ENCODE results near the gene CELF5.
A peak's percentile ranks its signal among the peaks of the same experiment; 100 is the strongest.
"Not testable (repeated sequence)": the region's sequence is repeated elsewhere in the genome, so short reads cannot be mapped to it uniquely, and the experiment has no call there.

CELF5 gene

GRCh38 chr19:3275583-3276340 is 51.3 kb downstream of the CELF5 start:
- ATAC-seq = peak; percentile 80

DNA sequence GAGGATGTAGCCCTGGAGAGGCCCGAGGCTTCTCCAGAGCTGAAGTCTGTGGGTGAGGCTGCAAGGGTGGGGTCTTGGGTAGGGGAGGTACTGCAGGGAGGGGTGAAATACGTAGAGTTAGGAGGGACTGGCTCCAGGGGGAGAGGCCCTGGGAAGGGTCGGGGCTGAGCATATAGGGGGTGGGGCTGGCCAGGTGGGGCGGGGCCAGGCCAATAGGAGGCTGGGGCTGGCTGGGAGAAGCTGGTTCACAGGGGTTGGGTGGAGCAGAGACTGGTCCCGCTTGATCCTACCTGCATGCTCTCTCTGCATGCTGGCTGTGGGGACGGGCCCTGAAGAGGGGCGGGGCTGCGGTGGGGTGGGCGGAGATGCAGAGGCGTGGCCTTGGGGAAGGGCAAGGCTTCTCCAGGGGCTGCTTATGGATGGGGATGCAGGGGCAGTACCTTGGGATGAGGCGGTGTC is 51.9 kb downstream of the CELF5 start:
- ATAC-seq = peak; percentile 9 to 17

DNA sequence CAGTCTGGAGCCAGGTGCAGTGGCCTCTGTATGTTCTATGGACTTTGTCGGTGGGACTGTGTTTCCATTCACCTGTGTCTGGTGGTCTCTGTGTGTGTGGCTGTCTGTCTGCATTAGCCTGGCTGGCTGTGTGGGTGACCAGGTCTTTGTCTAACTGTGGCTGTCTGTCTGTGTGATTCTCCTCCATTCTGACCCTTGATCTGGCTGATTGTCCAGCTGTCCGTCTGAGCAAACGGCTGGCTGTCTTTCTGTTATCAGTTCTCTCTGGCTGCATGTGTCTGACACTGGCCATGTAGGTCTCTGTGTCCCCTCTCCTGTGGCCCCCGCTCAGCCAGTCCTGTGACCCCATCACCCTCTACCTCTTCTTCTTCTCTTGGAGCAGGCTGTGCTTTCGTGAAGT is 53.2 kb downstream of the CELF5 start:
- no peak for ATAC-seq

DNA sequence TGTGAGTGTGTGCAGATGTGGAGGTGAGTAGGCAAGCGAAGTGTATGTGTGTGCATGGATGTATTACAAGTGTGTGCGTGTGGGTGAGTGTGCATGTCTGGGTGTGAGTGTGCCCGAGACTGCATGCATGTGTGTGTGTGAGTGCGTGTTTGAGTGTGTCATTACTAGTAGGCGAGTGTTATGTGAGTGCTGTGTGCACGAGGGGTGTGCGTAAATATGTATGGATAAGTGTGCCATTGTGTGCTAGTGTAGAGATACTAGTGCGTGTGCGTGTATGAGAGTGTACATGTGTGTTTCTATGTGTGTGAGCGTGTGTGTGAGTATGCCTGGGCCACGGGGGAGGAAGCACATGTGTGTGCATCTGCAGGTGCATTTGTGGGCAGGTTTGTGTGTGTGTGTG is 53.8 kb downstream of the CELF5 start:
- no peak for ATAC-seq

DNA sequence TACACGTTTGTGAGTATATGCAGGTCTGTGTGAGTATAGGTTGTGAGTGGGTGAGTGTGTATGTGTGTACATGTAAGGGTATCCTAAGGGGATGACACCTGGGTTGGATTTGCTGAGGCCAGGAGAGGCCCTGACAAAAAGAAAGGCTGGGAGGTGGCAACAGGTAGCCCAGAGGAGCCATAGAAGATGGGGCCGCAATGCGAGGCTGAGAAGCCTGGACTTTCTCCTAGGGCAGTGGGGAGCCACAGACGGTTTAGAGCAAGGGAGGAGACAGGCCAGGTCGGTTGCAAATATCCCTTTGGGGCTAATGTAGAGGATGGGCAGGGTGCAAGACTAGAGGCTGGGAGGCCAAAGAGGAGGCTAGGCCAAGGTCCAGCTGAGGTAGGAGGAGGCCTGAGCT is 54.3 kb downstream of the CELF5 start:
- no peak for ATAC-seq

DNA sequence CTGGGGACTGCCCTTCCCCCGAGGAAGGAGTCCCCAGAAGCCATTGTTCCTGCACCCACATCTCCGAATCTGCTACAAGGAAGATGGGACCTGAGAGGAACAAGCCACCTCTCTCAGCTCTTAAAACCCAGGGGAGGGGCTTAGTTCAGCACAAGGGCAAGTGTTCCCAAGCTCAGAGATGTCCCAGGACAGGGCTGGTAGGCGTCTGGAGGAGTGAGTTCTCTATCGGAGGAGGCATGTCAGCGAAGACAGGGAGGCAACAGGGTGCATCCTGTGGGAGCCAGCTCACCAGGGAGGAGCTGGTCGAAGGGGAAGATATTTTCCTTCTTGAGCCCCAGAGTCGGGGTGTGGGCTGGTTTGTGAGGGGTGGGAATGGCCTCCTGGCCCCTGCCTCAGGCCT is 54.8 kb downstream of the CELF5 start:
- no peak for ATAC-seq

GRCh38 chr19:3281026-3281425 is 56.6 kb downstream of the CELF5 start:
- ATAC-seq = no peak

DNA sequence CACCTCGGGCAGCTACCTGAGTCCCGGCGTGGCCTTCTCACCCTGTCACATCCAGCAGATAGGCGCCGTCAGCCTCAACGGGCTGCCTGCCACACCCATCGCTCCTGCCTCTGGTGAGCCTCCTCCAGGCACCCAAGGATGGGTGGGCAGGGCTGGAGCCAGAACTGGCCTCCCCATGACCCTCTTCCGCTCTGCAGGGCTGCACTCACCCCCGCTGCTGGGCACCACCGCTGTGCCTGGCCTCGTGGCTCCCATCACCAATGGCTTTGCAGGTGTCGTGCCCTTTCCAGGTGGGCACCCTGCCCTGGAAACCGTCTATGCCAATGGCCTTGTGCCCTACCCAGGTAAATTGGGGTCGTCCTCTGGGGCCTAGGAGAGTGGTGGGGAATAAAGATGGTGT is 57.7 kb downstream of the CELF5 start:
- no peak for ATAC-seq

GRCh38 chr19:3282564-3282963 is 58.1 kb downstream of the CELF5 start:
- ATAC-seq = no peak

GRCh38 chr19:3283246-3283751 is 58.8 kb downstream of the CELF5 start:
- ATAC-seq = no peak

DNA sequence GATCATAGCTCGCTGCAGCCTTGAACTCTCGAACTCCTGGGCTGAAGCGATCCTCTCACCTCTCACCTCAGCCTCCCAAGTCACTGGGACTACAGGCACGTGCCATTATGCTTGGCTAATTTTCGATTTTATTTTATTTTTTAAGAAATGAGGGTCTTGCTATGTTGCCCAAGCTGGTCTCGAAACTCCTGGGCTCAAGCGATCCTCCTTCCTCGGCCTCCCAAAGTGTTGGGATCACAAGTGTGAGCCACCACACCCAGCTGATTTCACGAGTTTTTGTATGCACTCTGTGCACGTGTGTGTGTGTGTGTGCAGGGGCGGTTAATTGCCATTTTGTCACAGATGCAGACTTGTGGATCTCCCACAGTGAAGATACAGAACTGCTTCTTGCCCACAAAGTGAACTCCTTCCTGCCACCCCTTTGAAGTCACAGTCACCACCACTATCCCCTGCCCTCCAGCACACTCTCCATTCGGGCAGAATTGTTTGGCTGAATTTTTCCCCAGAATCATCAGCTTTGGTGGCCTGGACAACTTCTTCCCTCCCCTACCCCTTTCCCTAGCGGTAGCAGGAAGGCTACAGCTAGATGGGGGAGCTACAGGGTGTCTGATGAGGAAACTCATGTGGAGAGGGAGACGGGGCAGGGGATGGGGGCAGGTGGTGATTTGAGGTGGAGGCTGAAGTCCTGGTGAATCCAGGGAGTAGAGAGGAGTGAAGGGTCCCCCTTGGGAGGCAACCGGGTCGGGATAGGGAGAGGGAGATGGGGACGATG is 59.6 kb downstream of the CELF5 start:
- ATAC-seq = no peak

DNA sequence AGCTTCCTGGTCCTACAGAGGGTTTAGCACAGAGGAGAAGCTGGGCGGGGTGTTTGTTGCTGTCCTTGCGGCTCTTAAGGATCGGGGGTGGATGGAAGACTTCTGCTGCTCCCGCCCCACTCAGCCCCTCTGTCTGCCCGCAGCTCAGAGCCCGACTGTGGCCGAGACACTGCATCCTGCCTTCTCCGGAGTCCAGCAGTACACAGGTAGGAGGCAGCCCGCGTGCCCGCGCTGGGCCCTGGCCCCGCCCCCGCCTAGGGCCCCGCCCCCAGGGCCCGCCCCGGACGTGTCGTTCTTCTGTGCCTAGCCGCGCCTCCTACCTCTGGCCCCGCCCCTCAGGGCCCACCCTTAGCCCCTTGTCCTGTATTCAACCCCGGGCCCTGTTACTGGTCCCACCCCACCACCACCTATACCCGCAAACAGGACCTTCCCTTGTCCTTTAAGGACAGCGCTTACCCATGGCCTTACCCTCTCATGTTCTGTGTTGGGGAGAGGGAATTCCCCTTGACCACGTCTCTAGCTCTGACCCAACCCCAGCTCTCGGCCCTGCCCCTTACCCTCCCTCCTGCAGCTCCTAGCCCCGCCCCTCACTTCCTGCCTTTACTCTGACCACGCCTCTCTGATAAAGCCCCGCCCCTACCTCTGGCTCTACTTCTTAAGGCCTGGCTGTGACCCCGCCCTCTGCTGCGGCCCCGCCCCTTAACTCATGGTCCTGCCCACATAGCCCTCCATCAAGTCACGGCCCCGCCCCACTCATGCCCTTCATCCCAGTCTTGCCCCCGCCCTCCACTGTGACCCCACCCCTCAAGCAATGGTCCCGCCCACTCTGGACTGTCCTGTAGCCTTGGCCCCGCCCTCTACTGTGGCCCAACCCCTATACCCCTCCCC is 60.5 kb downstream of the CELF5 start:
- ATAC-seq = peak; percentile 79

GRCh38 chr19:3285647-3286176 is 61.3 kb downstream of the CELF5 start:
- no peak for ATAC-seq

DNA sequence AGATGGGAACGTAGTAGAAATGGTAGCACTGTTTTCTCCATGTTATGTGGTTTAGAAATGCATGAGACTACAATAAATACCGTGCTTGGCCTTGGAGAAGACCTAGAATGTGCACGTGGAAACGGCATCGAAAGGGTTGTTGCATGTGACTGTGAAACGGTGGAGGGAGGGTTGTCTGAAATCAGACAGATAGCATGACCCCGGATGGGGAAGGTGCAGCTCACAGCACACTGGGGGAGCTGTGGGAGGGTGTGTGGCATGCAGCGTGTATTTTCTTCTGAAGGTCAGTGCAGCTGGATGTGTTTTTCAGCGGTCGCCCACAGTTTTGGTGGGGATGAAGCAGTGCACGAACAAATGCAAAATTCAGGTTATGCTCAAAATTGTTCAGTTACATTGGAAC is 63.4 kb downstream of the CELF5 start:
- no peak for ATAC-seq

GRCh38 chr19:3288437-3288836 is 64.0 kb downstream of the CELF5 start:
- ATAC-seq = not testable (repeated sequence)

DNA sequence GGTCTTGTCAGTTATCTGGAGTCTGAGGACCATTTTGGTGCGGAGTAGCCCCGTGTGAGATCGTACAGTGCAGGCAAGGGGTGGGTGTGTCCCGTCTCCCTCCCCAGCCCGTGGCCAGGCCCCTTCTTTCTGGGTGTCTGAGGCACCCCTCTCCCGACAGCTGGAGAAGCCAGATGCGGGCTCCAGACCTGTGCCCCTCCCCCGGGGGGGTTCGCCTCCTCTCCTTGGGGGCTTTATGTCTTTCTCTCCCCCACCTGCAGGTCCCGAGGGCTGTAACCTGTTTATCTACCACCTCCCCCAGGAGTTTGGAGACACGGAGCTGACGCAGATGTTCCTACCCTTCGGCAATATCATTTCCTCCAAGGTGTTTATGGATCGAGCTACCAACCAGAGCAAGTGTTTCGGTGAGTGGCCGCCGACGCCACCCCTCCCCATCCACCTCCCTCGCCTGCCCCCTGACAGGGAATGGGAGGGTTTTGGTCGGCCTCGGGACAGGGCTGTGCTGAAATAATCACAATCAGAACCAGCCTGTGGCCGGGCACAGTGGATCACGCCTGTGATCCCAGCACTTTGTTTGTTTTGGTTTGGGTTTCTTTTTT is 65.6 kb downstream of the CELF5 start:
- no peak for ATAC-seq

DNA sequence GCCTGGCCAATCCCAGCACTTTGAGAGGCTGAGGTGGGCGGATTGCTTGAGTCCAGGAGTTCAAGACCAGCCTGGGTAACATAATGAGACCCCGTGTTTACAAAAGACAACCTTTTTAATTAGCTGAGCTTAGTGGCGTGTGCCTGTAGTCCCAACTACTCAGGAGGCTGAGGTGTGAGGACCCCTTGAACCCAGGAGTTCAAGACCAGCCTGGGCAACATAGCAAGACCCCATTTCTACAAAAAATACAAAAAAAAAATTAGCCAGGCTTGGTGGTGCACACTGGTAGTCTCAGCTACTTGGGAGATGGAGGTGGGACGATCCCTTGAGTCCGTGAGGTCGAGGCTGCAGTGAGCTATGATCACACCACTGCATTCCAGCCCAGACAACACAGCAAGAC is 66.4 kb downstream of the CELF5 start:
- not testable (repeated sequence) for ATAC-seq

DNA sequence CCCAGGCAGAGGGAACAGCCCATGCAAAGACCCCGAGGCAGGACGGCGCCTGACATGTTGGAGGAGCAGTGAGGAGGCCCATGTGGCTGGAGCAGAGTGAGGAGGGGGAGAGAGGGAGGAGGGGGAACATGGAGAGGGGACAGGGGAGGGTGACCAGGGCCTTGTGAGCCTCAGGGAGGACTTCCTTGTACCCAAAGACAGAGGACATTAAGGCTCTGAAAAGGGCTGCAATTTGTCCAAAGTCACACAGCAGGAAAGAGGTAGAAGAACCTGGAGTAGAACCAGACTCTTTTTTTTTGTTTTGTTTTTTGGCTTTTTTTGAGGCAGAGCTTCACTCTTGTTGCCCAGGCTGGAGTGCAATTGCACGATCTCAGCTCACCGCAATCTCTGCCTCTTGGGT is 67.2 kb downstream of the CELF5 start:
- ATAC-seq = no peak

DNA sequence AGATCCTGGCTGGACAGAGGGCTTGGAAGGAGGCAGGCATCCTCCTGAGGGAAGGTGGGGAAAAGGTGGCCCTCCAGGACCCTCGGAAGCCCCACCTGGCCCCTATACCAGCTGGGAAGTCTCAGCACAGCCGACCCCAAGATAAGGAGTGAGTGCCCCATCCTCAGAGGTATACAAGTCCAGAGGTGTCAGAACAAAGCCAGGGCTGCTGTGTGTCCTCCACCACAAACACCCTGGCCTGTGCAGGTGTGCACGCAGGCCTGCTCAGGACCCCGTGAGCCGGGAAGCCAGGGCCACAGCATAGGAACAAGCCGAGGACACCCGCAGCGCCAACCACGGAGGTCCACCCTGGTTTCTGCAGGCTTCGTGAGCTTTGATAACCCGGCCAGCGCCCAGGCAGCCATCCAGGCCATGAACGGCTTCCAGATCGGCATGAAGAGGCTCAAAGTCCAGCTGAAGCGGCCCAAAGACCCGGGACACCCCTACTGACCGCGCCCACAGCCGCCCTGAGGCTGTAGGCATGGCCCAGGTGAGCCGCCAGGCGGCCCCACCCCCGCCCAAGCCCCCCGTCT is 68.6 kb downstream of the CELF5 start:
- no peak for ATAC-seq

DNA sequence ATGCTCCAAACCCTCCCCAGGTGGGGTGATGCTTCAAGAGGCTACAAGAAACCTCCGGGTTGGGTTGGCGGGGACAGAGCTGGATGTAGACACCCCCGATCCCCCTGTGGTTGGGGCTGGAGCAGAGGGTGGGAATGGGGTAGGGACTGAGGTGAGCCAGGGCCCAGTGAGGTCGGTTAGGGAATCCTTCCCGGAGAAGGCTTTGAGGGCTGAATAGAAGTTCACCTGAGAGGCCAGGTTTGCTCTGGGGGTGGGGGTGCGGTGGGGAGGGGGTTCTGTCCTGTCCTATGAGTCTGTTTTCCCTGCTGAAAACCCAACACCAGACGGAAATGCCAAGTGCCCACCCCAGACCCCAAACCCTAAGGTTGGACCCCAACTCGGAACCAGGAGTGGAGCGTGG is 69.1 kb downstream of the CELF5 start:
- no peak for ATAC-seq

DNA sequence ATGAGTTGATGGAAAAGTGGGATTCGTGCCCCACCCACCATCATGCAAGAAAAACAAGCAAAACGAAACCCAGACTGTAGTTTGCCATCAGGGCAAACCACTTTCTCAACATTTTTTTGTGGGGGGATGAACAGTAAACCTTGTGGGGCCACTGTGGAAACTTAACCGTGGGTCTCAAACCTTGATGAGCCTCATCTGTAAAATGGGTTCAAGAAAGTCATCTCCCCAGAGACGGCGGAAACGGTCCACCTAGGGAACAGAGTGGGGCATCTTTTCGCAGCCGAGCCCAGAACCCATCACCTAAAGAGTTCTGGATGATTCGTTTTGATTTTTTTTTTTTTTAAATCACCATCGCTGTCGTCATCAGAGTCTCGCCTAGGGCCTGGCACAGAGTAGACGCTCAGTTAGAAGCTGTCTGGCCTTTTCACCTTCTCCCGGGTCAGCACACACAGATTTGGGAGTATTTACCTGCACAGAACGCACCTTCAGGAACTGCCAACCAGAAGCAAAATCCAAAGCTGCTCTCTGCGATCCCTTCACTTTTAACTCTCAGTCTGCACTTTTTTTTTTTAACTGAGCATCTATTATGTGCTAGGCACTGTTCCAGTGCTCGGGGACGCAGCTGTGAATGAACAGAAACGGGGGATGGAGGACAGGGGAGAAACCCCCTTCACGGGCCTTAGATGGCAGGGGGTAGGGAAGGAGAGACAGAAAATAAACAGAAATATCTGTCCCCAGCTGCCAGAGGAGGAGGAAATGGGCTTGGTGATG is 69.8 kb downstream of the CELF5 start:
- no peak for ATAC-seq

Data from activated CD4-positive, CD25-positive, alpha-beta regulatory T cell treated with anti-CD3 and anti-CD28 coated beads, Interleukin-2, amount 50 U/mL, for 24 hours (primary cell).